ENCODE measurements around the gene GRIN3B. TPM values are rescaled to one million over a fixed set of nuclear protein-coding genes. Genes with fewer than 3 reads are reported as not detected.

The GRIN3B gene
- total RNA-seq, 2 donors from 2014 or later = 2.0 TPM

DNA sequence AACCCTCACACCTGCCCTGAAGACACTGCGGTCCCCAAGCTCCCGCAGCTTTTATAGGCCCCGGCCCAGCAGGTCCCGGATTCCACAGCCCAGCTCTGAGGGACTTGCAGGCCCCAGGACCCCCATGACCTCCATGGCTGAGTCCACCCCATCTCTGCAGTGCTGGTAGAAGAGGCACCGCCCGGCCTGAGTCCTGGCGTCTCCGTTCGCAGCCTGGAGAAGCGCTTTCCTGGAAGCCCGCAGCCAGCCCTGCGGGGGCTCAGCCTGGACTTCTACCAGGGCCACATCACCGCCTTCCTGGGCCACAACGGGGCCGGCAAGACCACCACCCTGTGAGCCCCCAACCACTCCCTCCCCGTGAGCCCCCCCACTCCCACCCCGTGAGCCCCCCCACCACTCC, 48.9 kb downstream of the GRIN3B start:
- Histone ChIP-seq H3K9me3 (ENCODE audit: control insufficient read depth, low read length) (no peaks in the 10 kb centered on the region), H3K9ac (ENCODE audit: extremely low read depth, low read length, poor library complexity, severe bottlenecking) (no peak overlapping the region), H3K4me3 (ENCODE audit: low read length) (no peak overlapping the region), H3K4me1 (ENCODE audit: control insufficient read depth, insufficient read depth, low read length) (no peaks in the 10 kb centered on the region), H3K27me3 (ENCODE audit: control insufficient read depth, insufficient read depth, low read length, poor library complexity, severe bottlenecking) (no peaks in the 10 kb centered on the region), H3K27ac (ENCODE audit: low read depth, low read length) (no peak overlapping the region), H3K36me3 (ENCODE audit: control insufficient read depth, insufficient read depth, low read length) (peaks cover 15% of the 10 kb centered on the region)
- no peaks in the 10 kb centered on the region for H3K9me3 Mint-ChIP-seq
- TF ChIP-seq, protein P1, sequence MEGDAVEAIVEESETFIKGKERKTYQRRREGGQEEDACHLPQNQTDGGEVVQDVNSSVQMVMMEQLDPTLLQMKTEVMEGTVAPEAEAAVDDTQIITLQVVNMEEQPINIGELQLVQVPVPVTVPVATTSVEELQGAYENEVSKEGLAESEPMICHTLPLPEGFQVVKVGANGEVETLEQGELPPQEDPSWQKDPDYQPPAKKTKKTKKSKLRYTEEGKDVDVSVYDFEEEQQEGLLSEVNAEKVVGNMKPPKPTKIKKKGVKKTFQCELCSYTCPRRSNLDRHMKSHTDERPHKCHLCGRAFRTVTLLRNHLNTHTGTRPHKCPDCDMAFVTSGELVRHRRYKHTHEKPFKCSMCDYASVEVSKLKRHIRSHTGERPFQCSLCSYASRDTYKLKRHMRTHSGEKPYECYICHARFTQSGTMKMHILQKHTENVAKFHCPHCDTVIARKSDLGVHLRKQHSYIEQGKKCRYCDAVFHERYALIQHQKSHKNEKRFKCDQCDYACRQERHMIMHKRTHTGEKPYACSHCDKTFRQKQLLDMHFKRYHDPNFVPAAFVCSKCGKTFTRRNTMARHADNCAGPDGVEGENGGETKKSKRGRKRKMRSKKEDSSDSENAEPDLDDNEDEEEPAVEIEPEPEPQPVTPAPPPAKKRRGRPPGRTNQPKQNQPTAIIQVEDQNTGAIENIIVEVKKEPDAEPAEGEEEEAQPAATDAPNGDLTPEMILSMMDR (conservative IDR thresholded peaks at IDR 0.05) = no peak
- no peak overlapping the region for H3K4me3 Mint-ChIP-seq
- no peak overlapping the region for H3K27ac Mint-ChIP-seq
- 93 to 97% methylated on average over 10 to 13 of the region's 17 CpGs for WGBS, 2 experiments (ENCODE audit: insufficient coverage in 1 of 2, insufficient read length in 1 of 2)
- H3K4me1 Mint-ChIP-seq = no peaks in the 10 kb centered on the region
- H3K36me3 Mint-ChIP-seq (ENCODE audit: low read depth) = peaks cover 19% of the 10 kb centered on the region
- DNase-seq = no peak
- H3K27me3 Mint-ChIP-seq (ENCODE audit: insufficient read depth) = no peaks in the 10 kb centered on the region

- WGBS, 2 experiments (ENCODE audit: insufficient coverage in 1 of 2, insufficient read length in 1 of 2) = 48 to 89% methylated on average over 3 to 7 of the region's 11 CpGs
- peaks cover 12% of the 10 kb centered on the region for H3K36me3 ChIP-seq (ENCODE audit: control insufficient read depth, insufficient read depth, low read length)
- no peak for DNase-seq
- peaks cover 19% of the 10 kb centered on the region for H3K36me3 Mint-ChIP-seq (ENCODE audit: low read depth)
- H3K9me3 Mint-ChIP-seq = no peaks in the 10 kb centered on the region
- H3K4me1 Mint-ChIP-seq = no peaks in the 10 kb centered on the region
- no peak overlapping the region for H3K4me3 ChIP-seq (ENCODE audit: low read length)
- H3K4me1 ChIP-seq (ENCODE audit: control insufficient read depth, insufficient read depth, low read length) = no peaks in the 10 kb centered on the region
- H3K27ac Mint-ChIP-seq = no peak overlapping the region
- H3K9me3 ChIP-seq (ENCODE audit: control insufficient read depth, low read length) = no peaks in the 10 kb centered on the region
- H3K27me3 ChIP-seq (ENCODE audit: control insufficient read depth, insufficient read depth, low read length, poor library complexity, severe bottlenecking) = no peaks in the 10 kb centered on the region
- no peak overlapping the region for H3K9ac ChIP-seq (ENCODE audit: extremely low read depth, low read length, poor library complexity, severe bottlenecking)
- H3K4me3 Mint-ChIP-seq = no peak overlapping the region
- no peaks in the 10 kb centered on the region for H3K27me3 Mint-ChIP-seq (ENCODE audit: insufficient read depth)
- TF ChIP-seq, protein P1 (conservative IDR thresholded peaks at IDR 0.05) = no peak
- H3K27ac ChIP-seq (ENCODE audit: low read depth, low read length) = no peak overlapping the region
Measured at GRCh38 chr19:1049800-1050199, 49.6 kb downstream of the GRIN3B start.

DNA sequence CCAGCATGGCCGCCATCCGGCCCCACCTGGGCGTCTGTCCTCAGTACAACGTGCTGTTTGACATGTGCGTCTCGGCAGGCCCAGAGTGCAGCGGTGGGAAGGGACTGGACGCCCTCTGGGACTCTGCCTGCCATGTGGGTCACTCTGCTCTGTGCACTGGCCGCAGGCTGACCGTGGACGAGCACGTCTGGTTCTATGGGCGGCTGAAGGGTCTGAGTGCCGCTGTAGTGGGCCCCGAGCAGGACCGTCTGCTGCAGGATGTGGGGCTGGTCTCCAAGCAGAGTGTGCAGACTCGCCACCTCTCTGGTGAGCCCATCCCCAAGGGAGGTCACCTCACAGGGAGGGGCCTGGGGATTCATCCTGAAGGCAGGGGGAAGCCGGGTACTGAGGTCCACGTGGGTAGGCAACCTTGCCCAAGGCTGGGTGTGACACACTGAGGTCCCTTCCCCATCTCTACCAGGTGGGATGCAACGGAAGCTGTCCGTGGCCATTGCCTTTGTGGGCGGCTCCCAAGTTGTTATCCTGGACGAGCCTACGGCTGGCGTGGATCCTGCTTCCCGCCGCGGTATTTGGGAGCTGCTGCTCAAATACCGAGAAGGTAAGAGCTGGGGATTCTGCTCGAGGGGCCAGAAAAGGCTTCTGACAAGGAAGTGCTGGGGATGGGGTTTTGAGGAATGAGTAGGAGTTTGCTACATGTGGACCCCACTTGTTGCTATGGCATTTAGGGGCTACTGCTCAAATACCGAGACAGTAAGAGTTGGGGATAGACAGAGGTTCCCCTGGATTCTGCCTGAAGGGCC, 51.0 kb downstream of the GRIN3B start:
- H3K9ac ChIP-seq (ENCODE audit: extremely low read depth, low read length, poor library complexity, severe bottlenecking) = no peak overlapping the region
- H3K36me3 Mint-ChIP-seq (ENCODE audit: low read depth) = peaks cover 15% of the 10 kb centered on the region
- no peak overlapping the region for H3K27ac ChIP-seq (ENCODE audit: low read depth, low read length)
- H3K9me3 ChIP-seq (ENCODE audit: control insufficient read depth, low read length) = no peaks in the 10 kb centered on the region
- no peak overlapping the region for H3K27ac Mint-ChIP-seq
- H3K4me1 ChIP-seq (ENCODE audit: control insufficient read depth, insufficient read depth, low read length) = no peaks in the 10 kb centered on the region
- DNase-seq = no peak
- H3K4me3 Mint-ChIP-seq = no peak overlapping the region
- peaks cover 12% of the 10 kb centered on the region for H3K36me3 ChIP-seq (ENCODE audit: control insufficient read depth, insufficient read depth, low read length)
- H3K27me3 ChIP-seq (ENCODE audit: control insufficient read depth, insufficient read depth, low read length, poor library complexity, severe bottlenecking) = no peaks in the 10 kb centered on the region
- 81 to 85% methylated on average over 26 to 31 of the region's 31 CpGs for WGBS, 2 experiments (ENCODE audit: insufficient coverage in 1 of 2, insufficient read length in 1 of 2)
- no peaks in the 10 kb centered on the region for H3K9me3 Mint-ChIP-seq
- TF ChIP-seq, protein P1 (conservative IDR thresholded peaks at IDR 0.05) = no peak
- H3K27me3 Mint-ChIP-seq (ENCODE audit: insufficient read depth) = no peaks in the 10 kb centered on the region
- no peak overlapping the region for H3K4me3 ChIP-seq (ENCODE audit: low read length)
- no peaks in the 10 kb centered on the region for H3K4me1 Mint-ChIP-seq

Data from endodermal cell (in vitro differentiated cells).